Activated CD4-positive, alpha-beta T cell treated with anti-CD3 and anti-CD28 coated beads for 36 hours (primary cell): ENCODE data around the gene BMP3. TPM values are rescaled to one million over a fixed set of nuclear protein-coding genes. Genes with fewer than 3 reads are reported as not detected.

Experiments
- total RNA-seq, 2 experiments: library from RNA; stranded (reverse); gene quantifications; one replicate each; pipeline ENCODE4 v1.2.3, GENCODE V29; 2021

The BMP3 gene
- total RNA-seq, 2 experiments from 2014 or later: not detected

Other genes with a start within 250 kb of the BMP3 start
- gene PRKG2, start 184.5 kb downstream of the BMP3 start, total RNA-seq: under 1 TPM; 0.05 to 0.14 TPM